Measurements from ENCODE around the gene CTNNA3. TPM values are rescaled to one million over a fixed set of nuclear protein-coding genes. Genes with fewer than 3 reads are reported as not detected.

CTNNA3 gene
- total and polyA plus RNA-seq, 2 donors (not counting 3 experiments of a cell fraction or from before 2014, with no cell fraction given), result not detected

DNA sequence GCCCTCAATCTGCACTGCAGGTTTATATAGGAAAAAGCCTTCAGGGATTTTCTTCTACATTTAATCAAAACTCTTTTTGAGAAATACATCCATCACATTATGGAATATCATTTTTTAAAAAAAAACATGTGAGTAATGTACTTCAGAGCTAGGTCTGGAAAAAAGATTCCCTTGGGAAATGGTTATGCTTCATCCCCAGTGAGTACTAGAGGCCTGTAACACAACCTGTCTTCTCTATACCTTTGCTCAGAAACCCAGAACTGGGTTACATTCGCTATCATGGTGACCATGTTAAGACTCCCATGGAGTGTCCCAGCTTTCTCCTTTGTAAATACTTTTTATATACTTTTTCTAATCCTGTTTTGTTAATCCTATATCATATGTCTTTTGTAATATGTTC is 583.2 kb downstream of the CTNNA3 start:
- H3K9me3 ChIP-seq (replicated peaks; ENCODE audit: control insufficient read depth, insufficient read depth, low read length), result no peaks in the 10 kb centered on the region
- DNase-seq (ENCODE audit: low read depth, low spot score) (no peak), FAIRE-seq (no peak)
- no peak overlapping the region for H3K4me3 ChIP-seq (replicated peaks in 1 of 3; ENCODE audit: insufficient read depth in 1 of 3, low read depth in 1 of 3, low read length in 3 of 3)
- no peaks in the 10 kb centered on the region for H3K4me1 ChIP-seq (ENCODE audit: control insufficient read depth, extremely low read depth, insufficient read depth, low read length)
- H2AFZ ChIP-seq (ENCODE audit: low read depth, low read length), result no peak overlapping the region
- dilution Hi-C loops (cut with MboI; ENCODE audit: extremely low pct_ligation_motif_present, low sequenced_read_pairs), result no loop called here
- H3K9ac ChIP-seq (replicated peaks; ENCODE audit: extremely low read depth, insufficient read depth, low read length), result no peak overlapping the region
- no peak overlapping the region for H3K4me2 ChIP-seq (ENCODE audit: insufficient read depth, low read length)
- H4K20me1 ChIP-seq (replicated peaks; ENCODE audit: control insufficient read depth, extremely low read depth, insufficient read depth, low read length), result no peaks in the 10 kb centered on the region
- TF ChIP-seq, protein P1, sequence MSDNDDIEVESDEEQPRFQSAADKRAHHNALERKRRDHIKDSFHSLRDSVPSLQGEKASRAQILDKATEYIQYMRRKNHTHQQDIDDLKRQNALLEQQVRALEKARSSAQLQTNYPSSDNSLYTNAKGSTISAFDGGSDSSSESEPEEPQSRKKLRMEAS (IDR thresholded peaks at IDR 0.05; ENCODE audit: insufficient read depth, insufficient read length), result no peak
- TF ChIP-seq POLR2A (IDR thresholded peaks at IDR 0.05; ENCODE audit: low read depth, low read length) (no peak), MYC (IDR thresholded peaks at IDR 0.05; ENCODE audit: low read depth, low read length) (no peak), POLR2AphosphoS5 (IDR thresholded peaks at IDR 0.05; ENCODE audit: insufficient read depth, low read depth, low read length) (no peak), FOS (IDR thresholded peaks at IDR 0.05; ENCODE audit: borderline replicate concordance, insufficient read depth, low read length) (no peak), EZH2 (IDR thresholded peaks at IDR 0.05; ENCODE audit: borderline replicate concordance, low read depth, low read length, severe bottlenecking) (no peak), GATA2 (IDR thresholded peaks at IDR 0.05; ENCODE audit: insufficient read depth, insufficient read length, low read depth, low read length) (no peak), JUN (IDR thresholded peaks at IDR 0.05; ENCODE audit: borderline replicate concordance, insufficient read depth, insufficient read length, low read depth) (no peak)
- TF ChIP-seq, protein P2, sequence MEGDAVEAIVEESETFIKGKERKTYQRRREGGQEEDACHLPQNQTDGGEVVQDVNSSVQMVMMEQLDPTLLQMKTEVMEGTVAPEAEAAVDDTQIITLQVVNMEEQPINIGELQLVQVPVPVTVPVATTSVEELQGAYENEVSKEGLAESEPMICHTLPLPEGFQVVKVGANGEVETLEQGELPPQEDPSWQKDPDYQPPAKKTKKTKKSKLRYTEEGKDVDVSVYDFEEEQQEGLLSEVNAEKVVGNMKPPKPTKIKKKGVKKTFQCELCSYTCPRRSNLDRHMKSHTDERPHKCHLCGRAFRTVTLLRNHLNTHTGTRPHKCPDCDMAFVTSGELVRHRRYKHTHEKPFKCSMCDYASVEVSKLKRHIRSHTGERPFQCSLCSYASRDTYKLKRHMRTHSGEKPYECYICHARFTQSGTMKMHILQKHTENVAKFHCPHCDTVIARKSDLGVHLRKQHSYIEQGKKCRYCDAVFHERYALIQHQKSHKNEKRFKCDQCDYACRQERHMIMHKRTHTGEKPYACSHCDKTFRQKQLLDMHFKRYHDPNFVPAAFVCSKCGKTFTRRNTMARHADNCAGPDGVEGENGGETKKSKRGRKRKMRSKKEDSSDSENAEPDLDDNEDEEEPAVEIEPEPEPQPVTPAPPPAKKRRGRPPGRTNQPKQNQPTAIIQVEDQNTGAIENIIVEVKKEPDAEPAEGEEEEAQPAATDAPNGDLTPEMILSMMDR (IDR thresholded peaks at IDR 0.05; ENCODE audit: extremely low read depth in 1 of 2, insufficient read depth in 1 of 2, low read depth in 1 of 2, low read length in 2 of 2), result no peak
- intact Hi-C loops (cut with micrococcal nuclease), result no loop called here
- H3K9me1 ChIP-seq (replicated peaks; ENCODE audit: control insufficient read depth, extremely low read depth, insufficient read depth, low read length), result no peaks in the 10 kb centered on the region
- ChIA-PET CTCF (no interaction called here), POLR2A (no interaction called here)
- BruUV-seq (replicated peaks), result no TSS peak
- H3K27ac ChIP-seq (ENCODE audit: insufficient read depth, low read depth, low read length), result no peak overlapping the region
- no peaks in the 10 kb centered on the region for H3K36me3 ChIP-seq (ENCODE audit: control insufficient read depth in 2 of 2, extremely low read depth in 1 of 2, insufficient read depth in 2 of 2, low read length in 2 of 2)
- no peaks in the 10 kb centered on the region for H3K79me2 ChIP-seq (ENCODE audit: control insufficient read depth, insufficient read depth, low read length)
- no peaks in the 10 kb centered on the region for H3K27me3 ChIP-seq (ENCODE audit: control insufficient read depth in 2 of 2, insufficient read depth in 2 of 2, low read length in 2 of 2)
